ENCODE data around the gene GRB14.

DNA sequence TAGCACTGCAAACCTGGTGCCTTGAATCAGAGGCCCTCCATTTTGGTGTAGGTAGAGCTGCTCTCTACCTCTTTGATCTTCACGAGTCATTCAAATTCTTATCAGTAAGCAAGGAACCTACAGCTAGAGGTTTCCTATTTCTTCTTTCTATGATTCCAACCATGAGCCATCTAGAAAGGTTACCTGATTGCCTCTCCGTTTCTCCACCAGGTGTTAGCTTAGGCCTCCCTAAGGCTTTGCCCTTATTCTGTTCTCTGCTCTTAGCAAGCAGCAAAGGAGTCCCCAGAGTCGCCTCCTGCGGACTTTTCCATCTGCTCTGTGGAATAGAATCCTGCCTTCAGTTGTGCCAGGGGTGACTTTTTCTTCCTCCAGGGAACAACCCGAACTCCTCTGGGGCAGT lies 173.6 kb downstream of the GRB14 start:
- no peak for TF ChIP-seq POLR2A (IDR thresholded peaks at IDR 0.05)
- TF ChIP-seq, protein P1, sequence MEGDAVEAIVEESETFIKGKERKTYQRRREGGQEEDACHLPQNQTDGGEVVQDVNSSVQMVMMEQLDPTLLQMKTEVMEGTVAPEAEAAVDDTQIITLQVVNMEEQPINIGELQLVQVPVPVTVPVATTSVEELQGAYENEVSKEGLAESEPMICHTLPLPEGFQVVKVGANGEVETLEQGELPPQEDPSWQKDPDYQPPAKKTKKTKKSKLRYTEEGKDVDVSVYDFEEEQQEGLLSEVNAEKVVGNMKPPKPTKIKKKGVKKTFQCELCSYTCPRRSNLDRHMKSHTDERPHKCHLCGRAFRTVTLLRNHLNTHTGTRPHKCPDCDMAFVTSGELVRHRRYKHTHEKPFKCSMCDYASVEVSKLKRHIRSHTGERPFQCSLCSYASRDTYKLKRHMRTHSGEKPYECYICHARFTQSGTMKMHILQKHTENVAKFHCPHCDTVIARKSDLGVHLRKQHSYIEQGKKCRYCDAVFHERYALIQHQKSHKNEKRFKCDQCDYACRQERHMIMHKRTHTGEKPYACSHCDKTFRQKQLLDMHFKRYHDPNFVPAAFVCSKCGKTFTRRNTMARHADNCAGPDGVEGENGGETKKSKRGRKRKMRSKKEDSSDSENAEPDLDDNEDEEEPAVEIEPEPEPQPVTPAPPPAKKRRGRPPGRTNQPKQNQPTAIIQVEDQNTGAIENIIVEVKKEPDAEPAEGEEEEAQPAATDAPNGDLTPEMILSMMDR (IDR thresholded peaks at IDR 0.05), result no peak

Measured in thyroid gland (tissue), 4 donors.